Kidney epithelial cell (primary cell): Measurements from ENCODE around the gene MCEE. TPM values are rescaled to one million over a fixed set of nuclear protein-coding genes. Genes with fewer than 3 reads are reported as not detected.

Experiments used
- DNase-seq: peaks from one replicate; pipeline ENCODE4 v3.0.0-alpha.2; 2010; ENCODE audit warnings: low read depth
- H3K27me3 ChIP-seq: 2 replicates; pipeline ENCODE4 v1.6.0; 2011; ENCODE audit warnings: low read length; ENCODE audit not compliant: control insufficient read depth, insufficient read depth
- H3K36me3 ChIP-seq: 2 replicates; pipeline ENCODE4 v1.5.1; 2011; ENCODE audit warnings: low read length; ENCODE audit not compliant: control insufficient read depth, insufficient read depth
- H3K4me3 ChIP-seq: 2 replicates; pipeline ENCODE4 v1.5.1; 2011; ENCODE audit warnings: low read depth, mild to moderate bottlenecking, control low read depth, low read length
- CTCF ChIP-seq: IDR thresholded peaks from 2 replicates; pipeline ENCODE4 v1.5.1; 2011; ENCODE audit warnings: mild to moderate bottlenecking, moderate library complexity, low read length, control low read depth, inconsistent platforms; ENCODE audit not compliant: insufficient read depth, poor library complexity, severe bottlenecking
- total RNA-seq: library from RNA; depleted of rRNA; stranded (reverse); fragments of >200 nt; gene quantifications from 2 replicates; pipeline ENCODE4 v1.2.3, GENCODE V29; 2015

The MCEE gene
- total RNA-seq, 1 donor from 2014 or later, result 6.7 TPM

- Histone ChIP-seq H3K27me3 (peaks cover 4% of the 10 kb centered on the region), H3K4me3 (no peak overlapping the region), H3K36me3 (no peaks in the 10 kb centered on the region)
- no peak for TF ChIP-seq CTCF
- DNase-seq, result no peak
Observed at GRCh38 chr2:71060211-71060610, 69.8 kb downstream of the MCEE start.

Other genes with a start within 250 kb of the MCEE start
- 0.68 TPM in 1 of 2 replicates, not detected in the other for gene VAX2, start 229.7 kb downstream of the MCEE start, total RNA-seq
- not detected in 2 replicates for gene ATP6V1B1, start 194.3 kb downstream of the MCEE start, total RNA-seq
- 0.54 and 0.75 TPM in 2 replicates for gene ANKRD53, start 151.6 kb downstream of the MCEE start, total RNA-seq
- gene TEX261, start 135.4 kb downstream of the MCEE start, total RNA-seq, result 34.2 and 45.2 TPM in 2 replicates
- gene NAGK, start 61.6 kb downstream of the MCEE start, total RNA-seq, result 133 and 138 TPM in 2 replicates
- gene MPHOSPH10, start 405 bp upstream of the MCEE start, total RNA-seq, result 17.5 and 25.9 TPM in 2 replicates
- 1.9 and 2.9 TPM in 2 replicates for gene PAIP2B, start 96.9 kb upstream of the MCEE start, total RNA-seq
- gene ZNF638, start 201.6 kb upstream of the MCEE start, total RNA-seq, result 95.2 and 109 TPM in 2 replicates